Occipital lobe (tissue), 3 donors: Measurements from ENCODE around the gene SNRNP27. TPM values are rescaled to one million over a fixed set of nuclear protein-coding genes. Genes with fewer than 3 reads are reported as not detected.
"Not testable (repeated sequence)": the region's sequence is repeated elsewhere in the genome, so short reads cannot be mapped to it uniquely, and the experiment has no call there.

Experiments
- DNase-seq: peaks from one replicate; lab custom pipeline; 2025; lab: John Stamatoyannopoulos, UW
- small RNA-seq: library from RNA; depleted of rRNA; stranded (forward); fragments of <200 nt; gene quantifications from one replicate; pipeline ENCODE3, GENCODE V24; 2014
- total RNA-seq: library from RNA; depleted of rRNA; stranded (reverse); fragments of >200 nt; gene quantifications from one replicate; pipeline ENCODE4 v1.2.3, GENCODE V29; 2014

The SNRNP27 gene
- total RNA-seq, 1 donor from 2014 or later, result 41.6 TPM

DNA sequence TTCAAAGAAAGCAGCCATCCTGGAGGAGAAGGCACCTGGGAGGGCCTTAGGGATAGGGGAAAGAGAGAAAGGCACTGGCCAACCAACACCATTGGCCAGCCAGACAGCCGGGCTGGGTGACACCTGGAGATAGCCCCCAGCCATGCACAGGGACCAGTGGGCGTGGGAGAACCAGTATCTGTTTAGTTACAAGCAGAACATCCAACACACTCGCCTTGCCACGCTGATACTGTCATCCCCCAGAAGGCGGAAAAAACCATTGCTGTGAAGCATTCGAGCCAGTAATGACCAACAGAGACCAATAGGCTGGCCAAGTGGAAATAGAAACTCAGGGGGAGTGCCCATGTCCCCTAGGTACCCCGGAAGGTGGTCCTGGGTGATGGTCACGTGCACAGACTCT is 52.2 kb downstream of the SNRNP27 start:
- no peak for DNase-seq

DNA sequence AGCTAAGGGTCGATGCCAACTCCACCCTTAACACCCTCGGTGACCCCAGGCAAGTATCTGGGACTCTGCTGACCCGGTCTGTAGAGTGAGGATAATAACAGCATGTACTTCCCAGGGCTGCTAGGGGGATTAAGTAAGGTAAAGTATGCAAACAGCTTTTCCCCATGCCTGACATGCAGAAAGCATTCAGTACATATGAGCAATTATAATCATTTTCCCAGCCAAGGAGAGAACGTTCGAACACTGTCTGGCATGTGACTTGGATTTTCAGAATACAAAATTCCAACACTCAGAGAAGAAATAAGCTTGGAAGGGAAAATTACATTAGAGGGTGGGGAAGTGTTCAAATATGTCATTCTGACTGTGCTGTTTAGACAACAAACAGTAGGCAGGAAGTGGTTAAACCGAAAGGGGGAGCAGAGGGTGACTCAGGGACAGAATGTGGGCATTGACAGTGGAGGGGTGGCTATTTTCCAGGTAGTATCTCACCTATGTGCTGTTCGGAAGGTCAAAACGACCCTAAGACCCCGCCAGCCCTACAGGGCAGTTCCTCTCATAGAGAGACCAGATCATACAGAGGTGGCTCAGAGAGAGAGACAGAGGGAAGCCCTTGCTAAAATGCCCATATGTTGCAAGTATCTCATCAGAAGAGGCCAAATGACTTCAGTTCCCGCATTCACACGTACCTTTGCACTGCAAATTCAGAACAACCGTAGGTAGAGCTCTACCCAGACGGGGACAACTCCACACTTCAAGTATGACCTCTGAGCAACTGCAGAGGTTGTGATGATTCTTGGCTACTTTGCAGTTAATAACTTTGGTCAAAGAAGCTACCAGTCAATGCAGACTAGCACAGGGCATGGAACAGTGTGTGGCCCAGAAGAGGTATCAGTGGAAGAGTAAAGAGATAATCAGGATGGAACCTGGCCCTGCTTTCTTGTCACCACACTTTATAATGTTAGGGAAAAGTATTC is 52.9 kb downstream of the SNRNP27 start:
- DNase-seq, result no peak

DNA sequence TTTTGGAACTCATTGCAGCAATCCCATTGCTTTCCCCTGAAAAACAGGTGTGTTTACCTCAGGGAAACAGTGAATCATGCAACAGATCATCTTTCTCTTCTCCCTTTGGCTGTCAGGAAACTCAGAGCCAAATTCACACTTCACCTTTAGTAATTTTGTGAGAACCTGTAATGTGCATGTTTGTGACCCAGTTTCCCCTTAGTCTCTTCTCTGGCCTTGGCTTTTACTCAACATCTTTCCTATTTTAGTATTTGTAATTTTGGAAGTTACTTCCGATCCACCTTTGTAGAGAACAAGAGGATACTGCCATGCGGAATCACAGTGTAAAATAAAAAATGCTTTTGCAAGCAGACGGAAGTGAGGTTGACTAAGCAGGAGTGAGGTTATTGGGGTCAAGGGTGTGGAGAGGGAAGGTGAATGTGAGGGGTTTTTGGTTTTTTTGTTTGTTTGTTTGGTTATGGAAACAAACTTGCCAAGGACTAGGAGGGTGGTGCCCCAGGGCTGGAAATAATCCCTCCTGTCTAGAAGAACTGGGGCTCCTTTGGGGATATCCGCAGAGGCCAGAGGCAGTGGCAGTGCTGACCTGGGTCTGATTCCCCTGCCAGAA is 53.7 kb downstream of the SNRNP27 start:
- DNase-seq, result no peak

DNA sequence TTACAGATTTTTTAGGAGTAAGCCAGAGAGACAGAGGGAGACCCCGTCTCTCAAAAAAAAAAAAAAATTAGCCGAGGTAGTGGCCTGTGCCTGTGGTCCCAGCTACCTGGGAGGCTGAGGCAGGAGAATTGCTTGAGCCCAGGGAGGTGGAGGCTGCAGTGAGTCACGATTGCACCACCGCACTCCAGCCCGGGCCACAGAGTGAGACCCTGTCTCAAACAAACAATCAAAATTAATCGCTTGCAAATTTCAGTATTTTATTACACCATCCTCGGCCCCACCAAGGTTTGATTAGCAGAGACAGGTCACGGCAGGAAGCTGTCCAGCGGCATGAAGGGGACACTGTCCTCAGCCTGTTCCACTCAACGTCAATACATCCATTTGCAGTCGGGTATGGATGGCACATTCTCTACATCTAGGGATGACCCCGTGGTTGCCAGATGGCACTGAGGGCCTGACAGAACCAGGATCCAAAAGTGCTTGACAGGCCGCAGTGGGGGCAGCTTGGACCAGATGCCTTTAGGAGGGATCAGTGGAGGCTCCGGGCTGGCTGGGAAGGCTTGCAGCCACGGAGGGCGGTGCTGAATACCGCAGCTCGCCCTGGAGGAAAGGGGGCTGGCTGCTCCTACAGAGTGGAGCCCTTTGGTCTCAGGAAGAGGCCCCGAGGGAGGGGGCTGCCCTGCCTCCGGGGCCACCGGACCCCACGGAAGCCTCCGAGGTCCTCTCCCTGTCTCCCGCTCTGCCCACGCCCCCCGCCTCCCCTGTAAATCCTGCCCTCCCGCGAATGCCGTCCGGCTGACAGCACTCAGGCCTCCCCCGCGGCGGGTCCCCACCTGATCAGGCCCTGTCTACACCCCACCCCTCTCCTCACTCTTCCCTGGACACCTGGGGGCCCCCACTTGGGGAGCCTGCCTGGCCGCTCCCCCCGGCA is 54.5 kb downstream of the SNRNP27 start:
- no peak for DNase-seq

DNA sequence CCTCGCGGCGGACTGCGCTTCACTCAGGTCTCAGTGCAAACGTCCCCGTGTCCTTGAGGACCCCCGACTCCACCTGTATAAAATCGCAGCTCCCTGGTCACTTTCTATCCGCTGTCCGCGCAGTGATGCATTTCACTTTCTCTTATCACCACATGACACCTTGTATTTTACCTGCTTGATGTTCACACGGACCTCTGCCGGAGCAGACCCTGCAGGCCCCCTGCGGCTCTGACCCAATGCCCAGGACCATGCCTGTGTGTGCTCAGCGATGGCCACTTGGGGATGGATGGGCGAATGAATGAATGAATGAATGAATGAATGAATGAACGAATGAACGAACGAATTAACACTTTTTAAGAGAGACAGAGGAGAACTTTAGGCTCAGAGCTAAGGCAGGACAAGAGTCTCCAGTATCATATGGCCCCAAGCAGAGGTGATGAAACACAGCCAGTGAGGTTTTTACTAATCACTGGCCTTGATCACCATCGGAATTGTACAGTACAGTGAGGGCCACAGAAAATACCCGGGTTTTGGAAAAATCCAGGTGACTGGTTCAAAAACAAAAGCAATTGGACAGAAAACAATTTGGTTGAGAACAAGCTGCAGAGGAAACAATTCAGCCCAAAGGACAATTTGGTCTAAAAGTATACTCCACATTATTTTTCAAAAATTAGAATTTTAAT is 55.3 kb downstream of the SNRNP27 start:
- DNase-seq, result no peak

DNA sequence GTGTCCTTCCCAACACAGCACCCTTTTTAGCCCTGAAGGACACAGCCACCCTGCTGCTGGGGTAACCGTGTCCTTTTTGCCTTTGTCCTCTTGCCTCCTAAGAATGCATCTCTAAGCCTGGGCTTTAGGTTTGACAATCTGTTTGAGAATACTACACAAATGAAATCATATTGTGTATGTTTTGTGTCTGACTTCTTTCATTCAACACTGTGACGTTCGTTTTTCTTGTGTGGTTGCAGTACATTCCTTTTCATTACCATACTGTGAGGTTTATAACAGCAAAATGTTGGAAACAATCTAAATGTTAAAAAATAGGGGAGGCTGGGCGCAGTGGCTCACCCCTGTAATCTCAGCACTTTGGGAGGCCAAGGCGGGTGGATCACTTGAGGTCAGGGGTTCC is 56.5 kb downstream of the SNRNP27 start:
- DNase-seq, result no peak

DNA sequence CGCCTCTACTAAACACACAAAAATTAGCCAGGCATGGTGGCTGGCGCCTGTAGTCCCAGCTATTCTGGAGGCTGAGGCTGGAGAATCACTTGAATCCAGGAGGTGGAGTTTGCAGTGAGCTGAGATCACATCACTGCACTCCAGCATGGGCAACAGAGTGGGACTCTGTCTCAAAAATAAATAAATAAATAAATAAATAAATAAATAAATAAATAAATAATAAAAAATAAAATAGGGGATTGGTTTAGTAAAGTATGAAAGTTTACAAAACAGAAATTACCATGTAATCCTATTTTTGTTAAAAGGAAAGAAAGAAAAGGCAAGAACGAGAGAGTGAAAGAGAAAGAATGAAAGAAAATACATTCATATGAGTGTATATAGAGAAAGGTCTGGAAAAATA is 56.9 kb downstream of the SNRNP27 start:
- DNase-seq, result not testable (repeated sequence)

DNA sequence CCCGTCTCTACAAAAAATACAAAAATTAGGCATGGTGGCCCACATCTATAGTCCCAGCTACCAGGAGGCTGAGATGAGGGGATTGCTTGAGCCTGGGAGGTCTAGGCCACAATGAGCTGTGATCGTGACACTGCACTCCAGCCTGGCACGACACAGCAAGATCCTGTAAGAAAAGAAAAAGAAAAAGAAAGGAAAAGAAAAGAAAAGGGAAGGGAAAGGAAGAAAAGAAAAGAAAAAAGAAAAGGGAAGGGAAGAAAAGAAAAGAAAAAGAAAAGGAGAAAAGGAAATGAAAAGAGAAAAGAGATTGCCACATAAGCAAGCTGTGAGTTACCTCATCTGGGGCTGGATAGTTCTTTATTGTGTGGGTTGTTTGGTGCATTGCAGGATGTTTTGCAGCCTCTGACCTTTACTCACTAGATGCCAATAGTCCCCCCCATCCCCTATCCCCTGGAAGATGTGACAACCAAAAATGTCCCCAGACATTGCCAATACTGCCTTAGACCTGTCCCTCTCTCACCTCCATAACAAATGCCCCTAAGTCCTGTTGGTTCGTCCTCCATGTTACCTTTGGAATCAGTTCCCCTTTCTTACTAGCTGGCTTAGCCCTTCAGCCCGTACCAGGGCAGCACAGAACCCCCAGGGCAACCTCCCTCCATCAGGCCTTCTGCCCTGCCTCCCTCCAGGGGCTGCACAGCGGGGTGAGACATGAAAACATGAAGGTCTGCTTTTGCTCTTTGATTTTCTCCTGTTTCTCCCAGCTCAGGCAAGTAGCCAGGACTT is 58.8 kb downstream of the SNRNP27 start:
- no peak for DNase-seq

DNA sequence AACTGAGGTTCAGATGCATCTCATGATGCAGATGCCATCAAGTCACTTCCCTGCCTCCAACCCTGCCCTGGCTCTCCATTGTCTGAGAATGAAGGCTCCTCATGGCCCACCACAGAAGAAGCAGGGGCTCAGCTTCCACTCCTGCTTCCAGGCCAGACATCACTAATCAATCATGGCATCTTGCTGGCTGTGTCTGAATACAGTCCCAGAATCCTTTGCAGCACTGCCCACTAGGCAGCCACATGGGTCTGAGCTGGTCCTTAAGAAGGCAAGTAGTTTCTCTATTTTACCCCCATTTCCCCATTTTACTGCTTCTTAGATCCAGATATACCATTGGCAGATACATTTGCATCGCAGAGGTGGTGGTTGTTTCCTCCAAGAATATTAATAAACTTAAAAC is 60.3 kb downstream of the SNRNP27 start:
- DNase-seq, result no peak

Small RNA genes within 50 kb of the gene (small RNA-seq; reads per million reads assigned to genes)
- gene RPL23AP92, result not detected

Other genes starting within 250 kb of the SNRNP27 start
- gene ANXA4, start 151.8 kb upstream of the SNRNP27 start, total RNA-seq, result 3.4 TPM
- gene GMCL1, start 64.3 kb upstream of the SNRNP27 start, total RNA-seq, result 18.7 TPM
- 12.9 TPM for gene MXD1, start 21.2 kb downstream of the SNRNP27 start, total RNA-seq
- 2.8 TPM for gene ASPRV1, start 67.7 kb downstream of the SNRNP27 start, total RNA-seq
- gene PCBP1, start 193.5 kb downstream of the SNRNP27 start, total RNA-seq, result 22.0 TPM